ENCODE data around the gene ZNF892. TPM values are rescaled to one million over a fixed set of nuclear protein-coding genes. Genes with fewer than 3 reads are reported as not detected.
A peak's percentile ranks its signal among the peaks of the same experiment; 100 is the strongest.
"Not testable (repeated sequence)": the region's sequence is repeated elsewhere in the genome, so short reads cannot be mapped to it uniquely, and the experiment has no call there.

ZNF892 gene
- 4.8 TPM for total RNA-seq
- long read RNA-seq, partial matches to known transcripts, result 0 of 3 reads
- long read RNA-seq, other reads (novel, unspliced or antisense), result 3 of 3 reads

DNA sequence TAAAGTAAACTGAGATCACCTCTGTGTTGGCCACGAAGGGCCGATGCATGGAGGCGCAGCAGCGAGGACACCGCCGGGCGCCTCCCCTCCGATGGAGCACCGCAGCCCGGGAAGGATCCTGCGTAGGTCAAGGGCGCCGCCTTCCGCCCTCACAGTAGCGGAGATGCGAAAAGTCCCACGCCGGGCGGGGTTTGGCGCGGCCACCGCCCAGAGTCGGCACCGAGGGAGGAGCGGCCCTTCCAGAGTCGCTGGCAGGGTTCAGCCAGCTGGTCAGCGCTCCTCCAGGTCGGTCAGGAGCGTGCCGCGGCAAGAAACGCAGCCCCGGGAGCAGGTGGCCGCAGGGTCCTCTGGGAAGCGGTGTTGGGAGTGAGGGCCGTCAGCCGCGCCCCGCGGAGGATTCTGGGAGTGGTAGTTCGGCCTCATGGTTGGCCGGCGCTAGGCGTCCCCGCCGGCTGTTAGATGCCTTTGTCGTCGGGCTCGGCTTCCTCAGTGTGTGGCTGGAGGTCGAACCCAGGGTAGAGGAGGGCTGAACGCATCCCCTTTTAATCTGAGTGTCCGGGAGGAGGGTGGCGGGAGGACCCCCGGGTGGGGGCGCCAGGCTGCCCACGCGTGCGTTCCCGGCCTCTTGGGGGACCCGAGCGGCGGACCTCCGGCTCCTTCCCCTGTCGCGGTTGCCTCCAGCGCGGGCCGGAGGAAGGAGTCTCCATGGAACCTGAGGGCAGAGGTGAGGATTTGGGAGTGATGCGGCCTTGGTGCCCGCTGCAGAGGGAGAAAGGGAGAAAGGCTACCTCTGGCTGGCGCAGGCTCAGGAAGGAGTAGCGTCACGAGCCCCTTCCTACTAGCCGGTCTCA lies at the start of gene ZNF892:
TSS of gene ZNF892 (plus strand) at position 411 of the 851 bp plus-strand sequence. CDS start at position 706, 295 bp downstream.
- peak; percentile 96 for DNase-seq (ENCODE audit: low spot score)
- intact Hi-C loops (cut with DNase I), result loop anchor here (1.0 to 5.0 kb wide), 2 partner anchors 42 to 85 kb away; partner anchors contain the start of genes MRPS5 and ZNF2

DNA sequence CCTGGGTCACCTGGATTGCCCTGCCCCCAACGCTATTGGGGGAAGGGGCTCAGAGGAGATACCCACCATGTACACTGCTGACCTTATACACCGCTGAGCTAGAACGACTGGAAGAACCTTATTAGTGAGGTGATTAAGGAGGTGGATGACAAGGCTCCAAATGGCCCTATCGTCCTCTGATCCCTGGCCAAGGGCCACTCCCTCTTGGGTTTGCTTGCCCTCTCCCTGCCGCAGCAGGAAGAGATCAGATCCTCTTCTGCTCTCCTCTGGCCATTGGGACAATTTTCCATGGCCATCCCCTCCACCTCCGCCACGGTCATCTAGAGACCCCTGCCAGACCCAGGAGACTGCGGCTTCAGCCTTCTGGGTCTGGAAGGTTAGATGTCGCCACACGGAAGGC lies 48.9 kb upstream of the ZNF892 start:
- DNase-seq (ENCODE audit: low spot score), result no peak
- intact Hi-C loops (cut with DNase I), result loop anchor here (2.0 kb wide), 1 partner anchor 36 kb away; no protein-coding TSS in a partner anchor

DNA sequence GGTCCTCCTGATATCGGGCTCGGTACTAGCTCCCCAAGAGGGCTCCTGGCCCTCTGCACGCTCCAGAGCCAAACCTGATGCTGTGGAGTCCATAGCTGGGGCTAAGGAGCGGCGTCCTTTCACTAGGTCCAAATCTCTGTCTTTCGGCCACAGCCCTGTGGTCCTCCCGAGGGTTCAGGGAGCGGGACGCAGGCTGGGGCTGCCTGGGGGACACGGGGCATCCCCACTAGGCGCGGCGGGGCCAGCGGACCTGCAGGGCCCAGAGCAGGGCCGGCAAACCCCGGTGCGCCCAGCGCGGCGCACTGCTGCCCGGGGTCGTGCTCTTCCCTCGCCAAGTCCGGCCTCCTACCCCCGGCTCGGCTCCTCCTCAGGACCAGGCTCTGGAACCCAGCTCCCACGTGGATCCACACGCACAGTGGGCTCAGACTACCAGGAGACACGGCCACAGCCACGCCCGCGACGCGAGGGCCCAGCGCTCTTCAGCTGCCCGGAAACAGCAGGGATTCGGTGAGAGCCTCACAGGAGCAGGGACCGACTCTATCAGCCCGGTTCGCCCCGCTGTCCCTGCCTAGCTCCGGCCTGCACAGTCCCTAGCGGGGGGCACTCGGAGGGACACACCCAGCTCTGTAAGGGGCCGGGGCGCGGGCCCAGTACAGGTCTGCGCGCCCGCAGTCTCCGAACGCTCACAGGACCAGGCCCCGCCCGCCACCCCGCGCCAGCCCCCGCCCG lies 48.3 kb upstream of the ZNF892 start:
- intact Hi-C loops (cut with DNase I), result loop anchor here (2.0 kb wide), 1 partner anchor 36 kb away; no protein-coding TSS in a partner anchor
- DNase-seq (ENCODE audit: low spot score), result peak; percentile 82

DNA sequence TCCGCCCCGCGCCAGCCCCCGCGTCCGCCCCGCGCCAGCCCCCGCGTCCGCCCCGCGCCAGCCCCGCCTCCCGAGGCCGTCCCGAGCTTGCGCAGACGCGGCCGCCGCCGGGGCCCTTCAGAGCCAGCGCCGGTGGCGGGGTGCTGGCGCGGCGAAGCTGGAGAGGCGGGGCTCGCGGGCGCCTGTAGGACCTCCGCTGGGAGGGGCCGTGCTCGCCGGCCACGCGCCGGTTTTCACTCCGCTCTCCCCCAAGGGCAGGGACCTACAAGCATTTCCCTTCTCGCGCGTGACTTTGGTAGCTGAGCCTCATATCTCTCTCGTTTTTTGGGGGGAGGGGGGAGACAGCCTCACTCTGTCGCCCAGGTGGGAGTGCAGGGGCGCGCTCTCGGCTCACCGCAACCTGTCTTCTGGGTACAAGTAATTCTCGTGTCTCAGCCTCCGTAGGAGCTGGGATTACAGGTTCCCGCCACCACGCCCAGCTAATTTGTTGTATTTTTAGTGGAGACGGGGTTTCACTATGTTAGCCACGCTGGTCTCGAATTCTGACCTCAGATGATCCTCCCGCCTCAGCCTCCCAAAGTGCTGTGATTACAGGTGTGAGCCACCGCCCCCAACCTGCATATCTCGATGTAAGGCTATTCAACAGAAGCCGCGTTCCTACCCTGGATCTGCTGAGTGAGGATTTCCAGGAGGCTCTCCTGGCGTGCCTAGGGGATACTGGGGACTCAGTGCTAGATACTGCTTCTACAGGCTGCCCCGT lies 47.5 kb upstream of the ZNF892 start, which contains the start of gene ZNF514:
TSS of gene ZNF514 (minus strand) at position 159 of the 760 bp plus-strand sequence. CDS start 6,595 bp downstream, outside the sequence.
- intact Hi-C loops (cut with DNase I), result loop anchor here (2.0 kb wide), 1 partner anchor 37 kb away; no protein-coding TSS in a partner anchor

DNA sequence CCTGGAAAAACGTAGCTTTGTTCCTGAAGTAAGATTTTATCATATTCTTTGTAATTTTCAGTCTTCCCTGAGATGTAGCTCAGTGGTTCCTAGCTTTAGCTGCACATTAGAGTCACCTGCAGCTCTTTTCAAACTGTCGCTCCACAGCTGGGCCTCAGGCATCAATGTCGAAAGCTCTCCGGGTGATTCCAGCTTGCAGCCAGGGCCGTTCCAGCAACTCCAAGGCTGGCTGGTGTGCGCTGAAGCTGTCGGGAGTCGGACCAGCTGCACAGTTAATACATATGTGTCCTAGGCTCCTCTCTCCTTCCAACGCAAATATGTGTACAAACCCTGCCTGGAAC lies 42.3 kb upstream of the ZNF892 start:
- DNase-seq (ENCODE audit: low spot score), result no peak
- intact Hi-C loops (cut with DNase I), result loop anchor here (1.0 to 2.0 kb wide), 2 partner anchors 42 to 44 kb away; partner anchors contain the start of genes MRPS5 and ZNF892

More for the DNA sequence above, 47.5 kb upstream of the ZNF892 start, which contains the start of gene ZNF514:
- DNase-seq (ENCODE audit: low spot score), result peak; percentile 86

DNA sequence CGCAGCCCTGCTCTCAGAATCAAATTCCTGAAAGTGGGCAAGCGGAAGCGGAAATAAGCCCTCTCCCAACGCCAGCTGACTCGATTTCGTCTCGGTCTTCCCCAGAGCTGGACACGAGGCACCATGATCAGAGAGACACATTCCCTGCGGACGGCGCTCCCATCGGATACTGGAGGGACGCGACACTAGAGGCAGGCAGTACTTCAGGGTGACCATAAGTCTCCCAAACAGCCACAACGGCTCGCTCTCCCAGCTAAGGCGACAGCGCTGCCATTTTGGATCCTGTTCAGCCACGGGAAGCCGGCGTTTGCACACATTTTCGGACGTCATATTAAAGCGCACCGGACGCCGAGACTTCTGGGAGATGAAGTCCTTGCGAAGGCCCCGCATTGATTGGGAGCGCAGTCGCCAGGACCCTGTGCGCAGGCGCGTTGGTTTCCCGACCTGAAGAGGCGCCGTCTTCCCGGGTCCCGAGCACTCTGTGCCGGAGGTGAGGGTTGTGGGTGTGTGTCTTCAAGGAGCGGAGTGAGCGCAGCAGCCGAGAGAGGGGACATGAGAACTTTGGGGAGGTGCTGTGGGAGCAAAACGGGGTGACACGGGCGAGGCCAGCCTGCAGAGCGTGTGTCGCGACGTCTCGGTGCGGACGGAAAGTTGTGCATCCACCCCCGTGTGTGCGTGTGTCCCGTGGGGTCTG lies 41.8 kb upstream of the ZNF892 start, which contains the start of gene ZNF2:
TSS of gene ZNF2 (plus strand) at position 439 of the 694 bp plus-strand sequence. CDS start 10,418 bp downstream, outside the sequence.
- intact Hi-C loops (cut with DNase I), result loop anchor here (1.0 to 2.0 kb wide), 2 partner anchors 42 to 45 kb away; partner anchors contain the start of genes MRPS5 and ZNF892
- peak; percentile 98 for DNase-seq (ENCODE audit: low spot score)

DNA sequence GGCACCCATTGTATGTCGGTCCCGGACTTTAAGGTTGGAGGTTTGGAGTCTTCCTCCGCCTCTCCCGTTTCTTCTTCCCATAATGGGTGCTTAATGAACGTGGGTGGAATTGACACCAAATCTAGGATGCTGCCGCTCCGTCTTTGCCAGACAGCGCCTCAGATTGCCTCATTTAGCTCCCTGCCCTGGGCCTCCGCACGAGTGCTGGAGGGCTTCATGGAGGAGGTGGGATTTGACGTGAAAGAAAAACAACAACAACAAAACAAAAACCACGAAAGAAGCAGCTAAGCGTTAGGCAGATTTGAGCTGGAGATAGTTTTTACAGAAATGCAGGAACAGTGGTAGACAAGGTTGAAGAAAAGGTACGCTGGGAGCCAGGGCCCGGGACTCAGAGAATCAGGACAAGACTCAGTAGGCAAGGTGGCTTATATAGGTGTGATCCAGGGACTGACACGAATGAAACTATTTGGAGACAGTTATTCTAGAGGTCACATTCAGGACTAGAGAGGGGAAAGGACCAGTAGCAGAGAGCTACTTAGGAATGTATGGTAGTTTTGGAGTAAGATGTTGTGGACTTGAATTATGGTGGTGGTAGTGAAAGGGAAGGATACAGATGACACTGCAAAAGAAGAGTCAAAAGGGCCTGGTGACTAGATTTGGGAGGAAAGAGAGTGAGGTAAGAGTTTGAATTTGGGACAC lies 41.1 kb upstream of the ZNF892 start:
- intact Hi-C loops (cut with DNase I), result no loop called here
- no peak for DNase-seq (ENCODE audit: low spot score)

DNA sequence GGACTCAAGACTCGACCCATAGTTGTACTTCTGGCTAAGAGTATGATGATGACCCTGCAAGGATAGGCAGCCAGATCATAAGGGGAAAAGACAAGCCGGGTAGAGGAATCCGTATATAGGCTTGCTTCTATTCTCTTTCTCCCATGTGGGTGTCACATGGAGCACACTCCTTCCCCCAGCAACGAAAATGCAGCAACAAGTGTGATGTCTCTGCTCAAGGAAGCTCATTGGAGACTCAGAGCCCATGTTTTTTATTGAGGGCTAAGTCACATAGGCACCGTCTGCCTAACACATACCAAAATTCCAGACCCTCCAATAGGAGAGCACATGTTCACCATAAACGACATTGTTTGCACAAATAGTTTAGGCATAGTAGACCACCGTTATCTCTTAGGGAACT lies 35.4 kb upstream of the ZNF892 start:
- intact Hi-C loops (cut with DNase I), result no loop called here
- no peak for DNase-seq (ENCODE audit: low spot score)

DNA sequence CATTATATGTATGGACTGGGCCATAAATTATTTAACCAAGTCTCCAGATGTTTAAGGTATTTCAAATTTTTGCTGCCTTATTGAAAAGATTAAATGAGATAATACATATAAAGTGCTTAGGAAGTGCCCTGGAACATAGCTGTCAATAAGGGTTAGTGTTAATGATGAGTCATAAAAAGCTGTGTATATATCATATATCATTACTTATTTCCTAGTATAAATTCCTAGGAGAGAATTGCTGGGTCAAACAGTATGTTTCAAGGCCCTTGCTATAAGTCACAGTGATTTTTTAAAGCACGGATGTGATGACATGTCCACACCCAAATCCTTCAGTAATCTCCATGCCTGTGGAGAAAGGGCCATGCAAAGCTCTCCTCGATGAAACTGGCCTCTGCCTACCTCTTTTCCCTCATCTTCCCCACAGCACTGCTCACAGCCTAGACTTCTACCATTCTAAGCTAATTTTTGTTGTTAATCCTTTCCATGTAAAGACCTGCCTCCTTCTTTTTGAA lies 33.2 kb upstream of the ZNF892 start:
- intact Hi-C loops (cut with DNase I), result no loop called here

DNA sequence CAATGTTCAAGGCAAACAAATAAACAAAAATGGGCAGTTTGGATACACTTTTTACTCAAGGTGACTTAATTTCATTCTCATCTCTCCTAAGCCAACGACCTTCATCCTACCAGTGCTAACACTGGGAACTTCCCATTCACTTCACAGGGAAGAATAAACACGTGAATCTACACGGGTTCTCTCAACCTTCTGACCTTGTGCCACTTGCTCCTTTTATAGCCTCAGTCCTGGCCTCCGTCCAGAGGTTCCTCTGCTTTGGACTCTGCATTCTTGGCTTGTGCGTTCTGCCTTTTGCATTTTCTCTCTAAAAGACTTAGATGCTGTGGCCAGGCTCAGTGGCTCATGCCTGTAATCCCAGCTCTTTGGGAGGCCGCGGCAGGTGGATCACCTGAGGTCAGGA lies 27.9 kb upstream of the ZNF892 start:
- no peak for DNase-seq (ENCODE audit: low spot score)

More for the DNA sequence above, 33.2 kb upstream of the ZNF892 start:
- no peak for DNase-seq (ENCODE audit: low spot score)

DNA sequence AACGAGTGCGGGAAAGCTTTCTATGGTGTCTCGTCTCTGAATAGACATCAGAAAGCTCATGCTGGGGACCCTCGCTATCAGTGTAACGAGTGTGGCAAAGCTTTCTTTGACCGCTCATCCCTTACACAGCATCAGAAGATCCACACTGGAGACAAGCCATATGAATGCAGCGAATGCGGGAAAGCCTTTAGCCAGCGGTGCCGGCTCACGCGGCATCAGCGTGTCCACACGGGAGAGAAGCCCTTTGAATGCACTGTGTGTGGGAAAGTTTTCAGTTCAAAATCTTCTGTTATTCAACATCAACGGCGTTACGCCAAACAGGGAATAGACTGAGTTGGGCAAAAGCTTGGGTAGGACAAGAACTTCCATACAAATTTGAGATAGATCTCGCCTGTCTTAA lies 25.5 kb upstream of the ZNF892 start:
- intact Hi-C loops (cut with DNase I), result no loop called here
- DNase-seq (ENCODE audit: low spot score), result no peak

More for the DNA sequence above, 27.9 kb upstream of the ZNF892 start:
- intact Hi-C loops (cut with DNase I), result no loop called here

DNA sequence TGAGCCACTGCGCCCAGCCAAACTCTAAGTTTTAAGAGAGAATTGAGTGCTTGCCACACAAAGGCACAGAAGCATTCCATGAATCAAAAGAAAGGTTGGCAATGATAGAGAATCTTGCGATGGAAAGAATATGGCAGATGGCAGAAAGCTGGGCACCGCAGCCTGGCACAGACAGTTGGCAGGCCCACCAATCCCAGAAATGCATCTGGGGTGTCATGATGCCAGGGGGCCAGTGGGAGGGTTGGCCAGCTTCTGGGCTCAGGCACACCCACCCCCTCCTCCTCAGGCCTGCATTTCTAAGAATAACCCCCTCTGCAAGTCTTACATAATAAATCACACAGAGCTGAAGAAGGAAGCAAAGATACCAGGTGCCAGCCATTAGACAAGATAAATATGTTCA lies 22.1 kb upstream of the ZNF892 start:
- intact Hi-C loops (cut with DNase I), result no loop called here
- DNase-seq (ENCODE audit: low spot score), result no peak

DNA sequence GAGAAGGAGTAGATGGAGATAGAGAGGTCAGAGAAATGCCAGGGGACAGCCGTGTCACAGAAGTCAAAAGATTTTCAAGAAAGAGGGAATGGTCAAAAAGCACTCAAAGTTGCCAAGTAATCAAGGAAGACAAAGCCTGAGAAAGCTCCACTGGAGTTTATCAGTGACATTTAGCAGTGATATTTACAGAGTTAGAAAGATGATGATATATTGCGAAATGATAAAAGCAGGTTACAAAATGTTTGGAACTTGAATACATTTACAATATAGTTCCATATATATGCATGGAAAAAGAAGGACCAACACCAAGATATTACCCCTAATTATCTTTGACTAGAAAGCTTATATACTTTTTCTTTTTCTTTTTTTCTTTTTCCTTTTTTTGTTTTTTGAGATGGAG lies 21.3 kb upstream of the ZNF892 start:
- no peak for DNase-seq (ENCODE audit: low spot score)
- intact Hi-C loops (cut with DNase I), result no loop called here

DNA sequence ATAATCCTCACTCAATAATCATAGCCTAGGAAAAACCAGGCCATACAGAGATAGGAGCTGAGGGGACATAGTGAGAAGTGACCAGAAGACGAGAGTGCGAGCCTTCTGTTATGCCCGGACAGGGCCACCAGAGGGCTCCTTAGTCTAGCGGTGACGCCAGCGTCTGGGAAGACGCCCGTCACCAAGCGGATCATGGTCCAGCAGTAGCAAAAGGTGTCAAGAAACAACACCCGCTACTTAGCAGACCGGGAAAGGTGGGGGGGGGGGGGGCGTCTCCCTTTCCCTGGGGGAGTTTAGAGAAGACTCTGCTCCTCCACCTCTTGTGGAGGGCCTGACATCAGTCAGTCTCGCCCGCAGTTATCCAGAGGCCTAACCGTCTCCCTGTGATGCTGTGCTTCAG lies 14.4 kb upstream of the ZNF892 start:
- intact Hi-C loops (cut with DNase I), result not testable (repeated sequence)
- peak; percentile 79 for DNase-seq (ENCODE audit: low spot score)

DNA sequence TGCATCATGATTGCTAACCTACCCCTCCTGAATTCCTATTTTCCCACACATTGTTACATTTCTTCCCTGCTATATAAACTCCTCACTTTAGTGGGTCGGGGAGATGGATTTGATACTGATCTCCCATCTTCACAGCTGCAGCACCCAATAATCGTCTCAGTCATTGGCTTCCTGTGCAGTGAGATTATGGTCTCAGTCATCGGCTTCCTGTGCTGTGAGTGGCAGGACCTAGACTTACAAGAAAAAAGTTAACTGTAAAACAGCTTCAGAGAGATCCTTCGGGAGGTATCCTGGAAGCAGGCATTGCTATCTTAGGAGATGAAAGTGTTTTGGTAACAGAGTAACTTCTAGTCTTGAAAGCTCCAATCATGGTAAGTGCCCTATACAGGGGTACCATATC lies 3.4 kb upstream of the ZNF892 start:
- intact Hi-C loops (cut with DNase I), result no loop called here
- DNase-seq (ENCODE audit: low spot score), result no peak

DNA sequence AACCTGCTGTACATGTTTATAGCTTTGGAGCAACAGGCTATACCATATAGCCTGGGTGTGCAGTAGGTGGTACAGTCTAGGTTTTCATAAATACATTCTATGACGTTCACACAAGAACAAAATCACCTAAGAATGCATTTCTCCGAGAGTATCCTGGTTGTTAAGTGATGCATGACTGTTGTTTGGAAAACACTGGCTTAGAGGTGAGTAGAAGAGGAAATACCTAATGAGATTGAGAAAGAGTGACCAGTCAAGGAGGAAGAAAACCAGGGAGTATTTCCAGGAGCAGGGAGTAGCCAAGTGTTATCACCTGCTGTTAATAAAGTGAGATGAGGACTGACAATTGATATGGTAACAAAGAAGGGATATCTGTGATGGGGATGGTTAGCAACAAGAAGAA lies 2.9 kb upstream of the ZNF892 start:
- intact Hi-C loops (cut with DNase I), result no loop called here
- DNase-seq (ENCODE audit: low spot score), result no peak

DNA sequence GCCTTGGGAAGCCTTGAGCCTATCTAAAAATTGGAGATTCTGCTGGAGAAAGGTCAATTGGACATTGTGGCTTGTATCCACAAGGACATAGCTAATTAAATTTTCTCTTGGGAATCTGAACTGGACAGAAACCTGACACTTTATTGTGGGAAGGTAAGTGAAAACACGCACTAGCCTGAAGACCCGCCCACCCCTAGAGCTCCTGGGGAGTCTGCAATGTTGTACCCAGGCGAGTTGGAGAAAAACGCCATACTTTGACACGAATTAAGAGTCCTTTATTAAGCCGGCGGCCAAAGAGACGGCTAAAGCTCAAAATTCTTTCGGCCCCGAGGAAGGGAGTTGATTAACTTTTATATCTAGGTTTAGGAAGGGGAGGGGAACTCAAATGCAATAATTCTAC lies 1.2 kb upstream of the ZNF892 start:
- intact Hi-C loops (cut with DNase I), result loop anchor here (5.0 kb wide), 1 partner anchor 84 kb away; the partner anchor contains the start of gene MRPS5

DNA sequence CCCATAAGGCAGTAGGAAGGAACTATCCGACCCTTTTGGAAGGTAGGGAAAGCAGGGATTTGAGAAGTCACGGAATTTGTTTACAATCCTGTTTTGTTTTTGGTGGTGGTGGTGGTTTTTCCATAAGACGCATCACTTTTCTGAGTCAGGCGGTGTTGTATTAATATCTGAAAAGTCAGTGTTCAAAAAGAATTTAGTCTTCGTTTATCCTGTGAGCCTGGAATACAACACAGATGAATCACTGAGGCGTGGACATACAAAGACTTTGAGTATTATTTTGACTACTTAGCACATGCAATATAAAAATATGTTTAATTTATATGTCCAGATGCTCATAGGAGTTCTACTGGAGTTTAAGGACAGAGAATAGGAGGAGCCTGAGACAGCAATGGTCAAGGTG lies 785 bp downstream of the ZNF892 start:
- intact Hi-C loops (cut with DNase I), result loop anchor here (5.0 kb wide), 1 partner anchor 86 kb away; the partner anchor contains the start of gene MRPS5
- DNase-seq (ENCODE audit: low spot score), result no peak

More for the DNA sequence above, 1.2 kb upstream of the ZNF892 start:
- no peak for DNase-seq (ENCODE audit: low spot score)

All from cardiac septum (tissue), 1 donor.